Measurements from ENCODE around the gene RCOR2. TPM values are rescaled to one million over a fixed set of nuclear protein-coding genes. Genes with fewer than 3 reads are reported as not detected.

Gene RCOR2
- total RNA-seq, 1 experiment from 2014 or later = 0.61 TPM

DNA sequence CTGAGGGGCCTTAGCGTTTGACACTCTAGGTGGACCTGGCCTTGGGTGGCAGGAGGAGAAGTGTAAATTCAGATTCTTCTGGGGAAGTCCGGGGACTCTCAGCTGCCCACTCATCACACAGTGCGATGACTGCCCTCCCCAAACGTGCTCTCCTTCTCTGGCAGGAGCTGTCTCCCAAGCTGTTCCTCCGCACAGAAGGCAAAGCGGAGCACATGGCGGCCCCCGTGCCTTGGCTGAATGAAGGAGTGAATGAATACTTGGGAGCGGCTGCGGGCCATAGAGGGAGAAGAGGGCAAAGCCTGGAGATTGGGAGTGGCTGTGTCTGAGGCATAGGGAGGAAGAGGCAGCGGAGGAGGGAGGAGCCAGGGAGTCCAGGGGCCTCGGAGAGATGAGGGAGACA lies 14.9 kb upstream of the RCOR2 start:
- no peak for DNase-seq (ENCODE audit: low read depth)
- in situ Hi-C loops (cut with HindIII; ENCODE audit: low pct_unique_long_range_greater_than_20kb, low sequenced_read_pairs) = no loop called here

DNA sequence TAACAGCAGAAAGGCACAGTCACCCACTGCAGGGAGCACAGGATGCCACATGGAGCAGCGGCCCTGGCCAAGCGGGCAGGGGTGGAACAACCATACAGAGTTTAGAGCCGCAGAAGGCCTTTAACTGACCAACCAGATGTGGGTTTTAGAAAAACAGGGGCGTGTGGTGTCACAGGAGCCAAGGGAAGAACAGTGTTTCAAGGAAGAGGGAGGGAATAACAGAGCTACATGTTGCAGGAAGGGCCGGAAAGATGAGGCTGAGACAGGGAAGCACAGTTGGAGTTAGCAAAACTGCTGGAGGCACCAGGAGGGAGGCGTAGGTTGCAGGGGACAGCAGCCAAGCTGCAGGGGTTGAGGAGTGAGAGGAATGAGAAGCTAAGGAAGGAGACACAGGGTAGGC lies 14.1 kb upstream of the RCOR2 start:
- no peak for DNase-seq (ENCODE audit: low read depth)
- in situ Hi-C loops (cut with HindIII; ENCODE audit: low pct_unique_long_range_greater_than_20kb, low sequenced_read_pairs) = no loop called here

DNA sequence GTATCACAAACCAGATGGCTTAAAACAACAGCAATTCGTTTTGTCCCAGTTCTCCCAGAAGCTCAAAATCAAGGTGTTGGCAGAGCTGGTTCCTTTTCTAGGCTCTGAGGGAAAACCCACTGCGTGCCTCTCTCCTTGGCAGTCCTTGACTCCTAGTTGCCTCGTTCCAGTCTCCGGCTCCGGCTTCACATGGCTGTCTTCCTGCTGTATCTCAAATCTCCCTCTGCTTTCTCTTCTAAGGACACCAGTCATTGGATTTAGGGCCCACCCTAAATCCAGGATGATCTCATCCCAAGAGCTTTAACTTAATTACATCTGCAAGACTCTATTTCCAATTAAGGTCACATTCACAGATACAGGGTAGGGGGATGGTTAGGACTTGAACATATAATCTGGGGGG lies 12.7 kb upstream of the RCOR2 start:
- DNase-seq (ENCODE audit: low read depth) = no peak
- in situ Hi-C loops (cut with HindIII; ENCODE audit: low pct_unique_long_range_greater_than_20kb, low sequenced_read_pairs) = no loop called here

DNA sequence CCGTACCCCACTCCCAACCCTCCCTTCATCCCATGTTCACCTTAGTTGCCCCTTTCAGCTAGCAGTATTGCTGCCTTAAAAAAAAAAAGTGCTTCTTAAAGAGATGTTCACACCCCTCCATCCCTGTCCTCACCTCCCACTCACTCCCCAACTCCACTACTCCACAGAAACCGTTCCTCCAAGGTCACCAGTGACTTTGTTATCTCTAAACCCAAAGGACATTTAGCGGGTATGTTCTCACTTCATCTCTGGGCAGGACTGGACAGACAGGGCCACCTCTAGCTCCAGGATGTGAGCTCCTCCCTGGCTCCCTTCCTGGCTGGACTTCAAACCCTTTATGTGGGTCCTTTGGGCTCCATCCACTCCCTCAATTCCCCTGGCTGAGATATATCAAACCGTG lies 6.4 kb upstream of the RCOR2 start:
- in situ Hi-C loops (cut with HindIII; ENCODE audit: low pct_unique_long_range_greater_than_20kb, low sequenced_read_pairs) = no loop called here
- DNase-seq (ENCODE audit: low read depth) = no peak

DNA sequence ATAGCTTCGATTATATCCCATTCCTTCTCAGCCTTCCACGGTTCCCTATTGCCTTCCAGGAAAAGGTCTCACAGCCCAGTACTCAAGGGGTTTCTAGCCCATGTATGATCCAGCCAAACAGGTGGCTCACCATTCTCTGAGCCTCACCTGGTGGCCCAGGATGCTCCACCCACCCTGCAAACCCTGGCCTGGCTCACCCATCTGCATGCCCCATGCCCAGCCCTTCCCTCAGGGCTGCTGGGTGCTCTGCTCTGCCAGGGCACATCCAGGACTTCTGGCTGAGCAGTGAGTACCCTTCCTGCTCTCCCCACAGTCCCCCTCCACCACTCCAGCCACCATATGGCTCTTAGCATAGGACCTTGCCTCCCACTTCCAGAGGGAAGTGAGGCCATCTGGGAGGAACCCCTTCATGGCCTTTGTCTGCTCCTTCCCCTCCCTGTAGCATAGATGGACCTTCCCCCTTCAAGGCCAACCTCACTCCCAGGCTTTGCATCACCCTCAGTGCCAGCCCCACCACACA lies 5.8 kb upstream of the RCOR2 start:
- in situ Hi-C loops (cut with HindIII; ENCODE audit: low pct_unique_long_range_greater_than_20kb, low sequenced_read_pairs) = no loop called here

DNA sequence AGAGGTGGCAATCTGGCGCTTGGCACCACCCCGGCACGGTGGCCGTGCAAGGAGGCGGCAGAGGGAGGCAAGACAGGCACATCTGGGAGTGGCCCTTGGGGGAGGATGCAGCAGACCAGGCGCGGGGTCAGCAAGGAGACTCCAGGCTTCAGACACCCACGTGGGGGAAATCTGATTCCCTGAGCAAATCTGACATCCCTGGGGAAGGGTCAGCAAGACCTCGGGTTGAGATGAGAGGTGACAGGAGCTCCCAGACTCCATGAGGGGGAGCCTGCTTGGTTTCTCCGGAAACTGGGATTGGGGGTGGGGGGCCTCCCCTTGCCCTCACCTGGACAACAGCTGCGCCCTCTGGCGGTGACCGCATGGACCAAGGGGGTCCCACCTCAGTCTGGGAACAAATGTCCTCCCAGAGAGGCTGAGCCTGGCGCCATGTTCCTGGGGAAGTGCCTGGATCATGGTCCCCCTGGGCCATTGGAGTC lies 4.0 kb upstream of the RCOR2 start:
- in situ Hi-C loops (cut with HindIII; ENCODE audit: low pct_unique_long_range_greater_than_20kb, low sequenced_read_pairs) = no loop called here
- DNase-seq (ENCODE audit: low read depth) = no peak

More for the DNA sequence above, 5.8 kb upstream of the RCOR2 start:
- DNase-seq (ENCODE audit: low read depth) = no peak

DNA sequence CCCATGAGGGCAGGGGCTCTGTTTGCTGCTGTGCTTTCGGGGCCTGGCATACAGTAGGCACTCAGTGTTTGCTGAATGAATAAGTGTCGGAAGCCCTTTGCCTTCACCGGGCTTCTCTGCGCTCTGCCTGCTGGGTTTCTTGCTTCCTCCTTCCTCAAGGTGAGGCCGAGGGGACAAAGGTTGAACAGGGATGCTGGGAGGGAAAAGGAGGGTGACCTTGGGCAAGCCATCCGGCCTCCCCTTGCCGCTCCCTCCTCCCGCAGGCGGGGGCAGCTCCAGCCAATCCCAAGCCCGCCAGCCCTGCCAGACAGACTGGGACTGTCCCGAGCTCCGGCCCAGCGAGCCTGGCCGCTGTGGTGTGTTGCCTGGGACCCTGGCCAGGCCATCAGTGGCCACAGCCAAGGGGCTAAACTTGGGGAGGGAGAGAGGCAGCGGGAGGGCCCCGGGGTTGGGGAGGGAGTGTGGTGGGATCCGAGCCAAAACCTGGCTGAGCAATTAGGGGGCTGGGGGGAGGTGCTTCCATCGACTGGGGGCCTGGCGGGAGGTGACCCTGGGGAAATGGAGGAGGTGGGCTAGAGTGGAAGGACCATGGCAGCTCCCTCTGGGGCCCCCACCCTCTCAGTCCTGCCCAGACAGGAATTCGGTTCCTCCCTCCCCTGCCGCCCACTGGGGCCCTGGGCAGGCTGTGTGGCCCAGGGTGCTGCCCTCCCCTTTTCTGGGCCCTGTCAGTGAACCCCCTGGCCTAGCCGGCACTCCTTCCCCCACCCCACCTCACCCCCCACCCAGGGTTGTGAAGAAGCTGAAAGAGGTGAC lies 3.4 kb upstream of the RCOR2 start:
- no peak for DNase-seq (ENCODE audit: low read depth)
- in situ Hi-C loops (cut with HindIII; ENCODE audit: low pct_unique_long_range_greater_than_20kb, low sequenced_read_pairs) = no loop called here

DNA sequence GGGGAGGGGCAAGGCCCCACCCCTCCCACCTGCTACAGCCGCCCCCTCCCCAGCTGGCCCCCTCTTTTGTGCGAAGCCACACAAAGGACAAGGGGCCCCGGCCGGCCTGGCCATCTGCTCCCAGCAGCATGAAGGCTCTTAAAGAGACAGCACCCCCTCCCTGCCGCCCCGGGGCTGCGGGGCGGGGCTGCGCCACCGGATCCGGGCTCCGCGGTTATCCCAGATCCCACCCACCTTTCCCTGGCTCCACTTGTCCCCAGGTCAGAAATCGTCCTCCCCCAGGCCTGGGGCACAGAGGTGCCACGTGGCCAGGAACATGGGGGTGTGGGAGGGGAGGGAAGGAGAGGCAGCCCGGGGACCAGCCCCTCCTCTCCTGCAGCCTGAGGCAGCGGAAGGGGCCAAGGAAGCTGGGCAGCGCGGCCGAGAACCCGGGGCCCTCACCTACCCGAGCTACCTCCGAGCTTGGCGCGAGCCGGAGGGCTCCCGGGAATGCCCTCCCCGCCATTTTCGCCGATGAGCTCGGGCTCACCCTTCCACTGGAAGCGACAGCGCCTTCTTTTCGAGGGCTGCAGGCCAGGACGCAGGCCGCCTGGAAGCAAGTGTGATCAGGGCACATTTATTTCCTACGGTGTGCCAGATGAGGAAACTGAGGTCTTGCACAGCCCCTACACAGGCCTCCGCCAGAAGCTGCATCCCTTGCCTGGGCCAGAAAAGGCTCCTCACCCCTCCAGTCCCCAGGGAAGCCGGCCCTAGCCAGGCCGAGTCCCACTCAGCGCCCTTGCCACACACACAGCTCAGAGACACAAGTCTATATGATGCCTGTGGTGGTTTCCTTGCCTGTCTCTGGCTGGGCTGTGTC lies 2.5 kb upstream of the RCOR2 start:
- in situ Hi-C loops (cut with HindIII; ENCODE audit: low pct_unique_long_range_greater_than_20kb, low sequenced_read_pairs) = no loop called here
- DNase-seq (ENCODE audit: low read depth) = no peak

DNA sequence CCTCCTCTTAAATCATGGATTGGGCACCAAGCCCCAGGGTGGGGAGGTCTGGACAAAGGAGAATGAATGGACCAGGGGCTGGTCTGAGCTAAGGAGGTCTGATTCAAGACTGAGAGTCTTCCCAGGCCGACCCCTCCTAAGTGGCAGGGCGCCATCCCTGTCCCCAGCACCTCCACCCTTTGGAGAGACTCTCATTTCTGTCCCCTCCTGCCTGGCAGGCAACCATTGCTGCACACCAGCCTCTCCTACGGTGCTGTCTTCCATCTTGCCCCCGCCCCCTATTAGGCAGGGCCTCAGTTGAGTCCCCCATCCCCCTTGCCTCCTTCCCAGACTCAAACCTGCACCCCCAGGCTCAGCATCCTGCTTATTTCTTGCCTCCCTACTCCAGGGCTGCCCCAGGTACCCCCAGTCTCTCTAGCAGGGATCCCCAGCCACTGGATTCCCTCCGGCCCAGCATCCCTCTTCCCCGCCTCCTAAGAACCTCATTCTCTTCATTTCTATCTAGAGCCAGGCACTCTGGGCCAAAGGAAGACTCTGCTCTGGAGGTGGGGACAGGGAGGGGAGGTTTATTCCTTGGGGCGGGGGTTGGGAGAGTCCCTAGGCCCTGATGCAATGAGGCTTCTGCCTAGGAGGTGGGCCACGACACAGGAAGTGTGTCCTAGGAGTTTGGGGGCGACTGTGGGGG lies 1.7 kb upstream of the RCOR2 start:
- in situ Hi-C loops (cut with HindIII; ENCODE audit: low pct_unique_long_range_greater_than_20kb, low sequenced_read_pairs) = no loop called here
- no peak for DNase-seq (ENCODE audit: low read depth)

DNA sequence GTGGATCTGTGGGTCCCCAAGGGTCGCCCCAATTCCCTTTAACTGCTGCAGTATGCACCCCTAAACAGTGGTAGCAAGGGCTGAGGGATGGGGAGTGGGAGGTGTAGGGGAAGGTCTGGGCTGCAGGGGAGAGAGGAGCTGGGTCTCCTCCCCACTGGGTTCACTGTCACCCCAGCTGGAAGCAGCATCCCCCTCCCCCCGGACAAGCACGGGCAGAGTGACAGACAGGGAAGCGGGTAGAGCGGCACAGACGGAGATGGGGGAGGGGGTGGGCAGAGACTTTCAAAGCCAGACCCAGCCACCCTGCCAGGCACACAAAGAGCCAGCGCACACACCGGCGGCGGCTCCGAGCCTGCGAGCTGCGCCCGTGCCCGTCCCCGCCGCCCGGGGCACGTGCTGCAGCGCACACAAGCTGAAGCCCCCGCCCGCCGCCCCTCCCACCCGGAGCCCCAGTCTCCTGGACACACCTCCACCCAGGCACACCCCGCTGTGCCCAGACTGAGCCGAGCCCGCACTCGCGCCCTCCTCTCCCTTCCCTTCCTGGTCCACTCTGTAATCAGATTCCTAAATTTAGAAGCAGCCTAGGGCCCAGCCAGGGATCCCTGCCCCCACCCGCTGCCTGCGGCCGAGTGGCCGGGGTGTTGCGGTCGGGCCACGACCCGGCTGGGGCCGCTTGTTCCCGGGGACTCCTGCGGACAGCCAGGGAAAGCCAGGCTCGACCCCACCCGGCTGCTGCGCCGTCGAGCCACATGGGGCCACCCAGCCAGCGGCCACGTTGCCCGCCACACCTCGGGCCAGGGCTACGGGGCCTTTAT lies 935 bp upstream of the RCOR2 start:
- DNase-seq (ENCODE audit: low read depth) = no peak
- in situ Hi-C loops (cut with HindIII; ENCODE audit: low pct_unique_long_range_greater_than_20kb, low sequenced_read_pairs) = no loop called here

DNA sequence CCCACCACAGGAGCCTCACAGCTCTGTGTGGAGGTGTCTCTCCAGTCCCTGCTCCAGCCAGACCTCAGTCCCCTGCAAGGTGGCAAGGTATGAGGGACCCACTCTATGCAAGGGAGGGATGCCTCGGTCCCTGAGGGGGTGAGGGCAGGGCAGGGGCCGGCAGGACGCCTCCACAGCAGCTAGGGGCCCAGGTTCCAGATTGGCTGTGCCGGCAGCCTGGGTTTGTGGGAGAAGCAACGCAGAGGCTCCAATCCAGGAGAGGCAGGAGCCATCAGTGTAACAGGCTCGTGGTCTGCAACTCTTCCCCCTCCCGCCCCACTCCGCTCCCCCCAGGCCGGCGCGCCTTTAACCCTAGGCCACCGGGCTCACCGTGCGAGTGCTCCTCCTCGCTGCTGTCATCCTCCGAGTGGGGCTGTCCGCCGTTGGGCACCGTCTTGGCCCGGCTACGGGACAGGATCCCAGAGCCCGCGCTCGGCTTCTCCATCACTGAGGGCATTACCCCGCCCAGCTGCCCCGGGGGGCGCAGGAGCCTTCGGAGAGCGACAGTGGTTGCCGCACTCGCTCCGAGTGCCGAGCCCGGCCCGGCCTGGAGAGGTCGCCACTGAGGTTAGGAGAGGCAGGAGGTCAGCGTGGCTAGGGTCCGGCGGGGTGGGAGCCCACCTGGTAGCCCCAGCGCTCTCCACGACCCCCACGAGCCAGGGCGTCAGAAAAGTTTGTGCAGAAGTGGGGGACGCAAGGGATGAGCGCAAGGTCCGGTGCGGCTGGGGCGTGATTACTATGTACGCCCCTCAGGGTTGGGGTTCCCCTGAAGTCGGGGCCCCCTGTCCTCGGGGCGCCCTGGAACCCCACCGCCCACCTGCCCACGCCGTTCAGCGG lies 765 bp downstream of the RCOR2 start:
- in situ Hi-C loops (cut with HindIII; ENCODE audit: low pct_unique_long_range_greater_than_20kb, low sequenced_read_pairs) = no loop called here
- DNase-seq (ENCODE audit: low read depth) = no peak

DNA sequence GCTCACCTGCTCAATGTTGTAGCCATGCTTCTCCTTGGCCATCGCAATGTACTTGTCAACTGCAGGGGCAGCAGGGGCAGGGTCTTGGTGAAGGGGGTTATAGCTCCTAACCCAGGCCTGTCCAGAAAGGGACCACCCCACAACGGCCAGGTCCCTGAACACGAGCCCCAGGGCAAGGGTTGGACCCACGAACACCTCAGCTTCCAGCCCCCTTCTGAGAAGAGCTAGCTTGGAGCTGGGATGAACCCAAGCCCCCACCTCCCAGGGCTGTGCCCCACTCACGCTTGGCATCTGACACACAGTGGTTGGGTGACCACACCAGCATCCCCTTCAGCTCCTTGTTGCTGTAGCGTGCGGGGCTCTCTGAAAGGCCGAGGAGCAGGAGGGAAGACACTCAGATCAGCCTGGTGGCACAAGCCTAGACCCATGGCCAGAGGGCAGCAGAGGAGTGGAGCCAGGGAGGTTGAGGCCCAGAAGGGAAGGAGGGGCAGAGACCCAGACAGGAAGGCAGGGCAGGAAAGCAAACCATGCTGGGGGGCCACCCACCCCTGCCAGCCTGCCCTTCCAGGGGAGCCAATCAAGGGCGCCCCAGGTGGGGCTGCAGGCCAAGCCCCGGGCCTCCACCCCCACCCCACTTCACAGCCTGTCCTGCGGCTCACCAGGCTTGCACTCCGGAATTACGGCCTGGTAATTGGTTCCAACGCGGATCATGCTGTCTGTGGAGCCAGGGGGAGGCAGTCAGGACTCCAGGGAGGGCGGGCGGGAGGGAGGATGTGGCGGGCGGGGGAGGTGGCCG lies 1.9 kb downstream of the RCOR2 start:
- DNase-seq (ENCODE audit: low read depth) = no peak
- in situ Hi-C loops (cut with HindIII; ENCODE audit: low pct_unique_long_range_greater_than_20kb, low sequenced_read_pairs) = no loop called here

DNA sequence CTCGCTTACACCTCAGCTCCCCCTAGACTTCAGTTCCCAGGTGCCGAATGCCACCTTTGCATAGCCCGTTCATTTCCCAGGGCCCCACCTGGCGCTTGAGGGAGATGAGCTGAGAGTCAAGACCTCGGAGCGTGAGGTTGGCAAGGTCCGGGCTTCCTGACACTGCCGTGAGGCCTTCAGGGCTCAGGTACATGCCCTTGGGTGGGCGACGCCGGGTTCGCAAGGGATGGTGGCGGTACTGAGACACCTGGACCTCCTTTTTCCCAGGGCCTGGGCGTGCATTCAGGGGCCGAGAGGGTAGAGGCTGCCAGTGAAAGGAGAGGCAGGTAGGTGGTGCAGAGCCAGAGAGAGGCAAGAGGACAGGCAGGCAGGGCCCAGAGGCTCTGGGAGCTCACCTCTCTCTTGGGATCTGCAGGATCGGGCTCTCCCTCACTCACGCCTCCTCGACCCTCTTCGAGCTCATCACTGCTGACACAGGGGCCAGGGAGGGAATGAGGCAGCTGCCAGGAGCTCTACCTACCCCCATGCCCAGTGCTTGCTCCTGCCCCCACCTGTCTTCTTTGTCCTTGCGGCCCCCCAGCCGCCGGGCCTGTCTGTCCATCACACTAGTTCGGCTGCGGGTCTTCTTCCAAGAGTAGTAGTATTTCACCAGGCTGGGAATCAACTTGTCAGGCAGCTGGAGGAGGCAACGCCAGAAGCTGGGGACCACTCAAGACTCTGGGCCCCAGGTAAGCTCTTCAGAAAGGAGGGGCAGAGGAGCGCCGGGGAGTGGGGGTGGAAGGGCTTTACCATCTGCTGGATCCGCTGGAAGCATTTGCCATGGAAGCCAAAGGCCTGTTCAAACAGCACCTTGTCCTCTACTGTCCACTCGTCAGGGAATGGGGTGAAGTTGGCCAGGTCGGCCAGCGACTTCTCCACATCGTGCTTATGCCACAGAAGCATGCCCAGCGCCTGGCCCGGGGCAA lies 2.8 kb downstream of the RCOR2 start:
- in situ Hi-C loops (cut with HindIII; ENCODE audit: low pct_unique_long_range_greater_than_20kb, low sequenced_read_pairs) = no loop called here
- no peak for DNase-seq (ENCODE audit: low read depth)

DNA sequence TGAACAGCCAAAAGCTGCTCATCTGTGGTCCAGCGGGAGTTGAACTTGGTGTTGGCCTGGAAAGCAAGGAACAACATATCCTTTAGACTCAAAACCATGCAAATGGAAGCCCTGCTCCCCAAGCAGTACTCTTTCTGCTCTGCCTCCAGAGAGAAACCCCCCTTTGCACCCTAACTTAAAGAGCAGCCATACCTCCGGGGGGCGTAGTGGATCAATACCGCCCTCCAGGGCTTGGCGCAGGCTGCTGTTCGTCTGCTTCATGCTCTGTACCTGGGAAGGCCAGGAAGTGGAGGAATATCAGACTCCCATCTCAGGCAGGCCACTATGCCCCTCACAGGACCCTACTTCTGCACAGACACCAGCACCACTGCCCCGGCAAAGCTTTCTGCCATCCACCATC lies 4.3 kb downstream of the RCOR2 start:
- no peak for DNase-seq (ENCODE audit: low read depth)
- in situ Hi-C loops (cut with HindIII; ENCODE audit: low pct_unique_long_range_greater_than_20kb, low sequenced_read_pairs) = no loop called here

DNA sequence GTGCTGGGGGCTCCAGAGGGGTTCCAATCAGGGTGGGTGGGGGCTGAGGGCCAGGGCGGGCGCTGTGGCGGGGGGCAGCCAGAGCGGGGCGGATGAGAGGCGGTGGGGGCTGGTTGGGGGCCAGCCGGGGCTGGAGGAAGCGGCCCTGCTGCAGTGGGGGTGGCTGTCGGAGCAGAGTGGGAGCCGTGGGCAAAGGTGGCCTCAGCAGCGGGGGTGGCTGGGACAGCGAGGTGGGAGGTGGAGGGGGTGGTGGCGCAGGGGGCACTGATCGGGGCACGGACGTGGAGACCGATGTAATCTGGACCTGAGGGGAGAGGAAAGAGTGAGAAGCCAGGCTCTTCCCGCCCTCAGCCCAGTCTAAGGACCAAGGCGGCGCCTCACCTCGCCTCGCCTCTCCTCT lies 5.1 kb downstream of the RCOR2 start:
- DNase-seq (ENCODE audit: low read depth) = no peak
- in situ Hi-C loops (cut with HindIII; ENCODE audit: low pct_unique_long_range_greater_than_20kb, low sequenced_read_pairs) = no loop called here

Data from Caki2 (cell line).